IPS-11a (cell line): ENCODE measurements around the gene FLVCR2.

Experiments used
- H3K4me3 ChIP-seq: one replicate; pipeline ENCODE4 v1.5.1; 2013; ENCODE audit warnings: low read depth, low read length, control low read depth

The FLVCR2 gene

DNA sequence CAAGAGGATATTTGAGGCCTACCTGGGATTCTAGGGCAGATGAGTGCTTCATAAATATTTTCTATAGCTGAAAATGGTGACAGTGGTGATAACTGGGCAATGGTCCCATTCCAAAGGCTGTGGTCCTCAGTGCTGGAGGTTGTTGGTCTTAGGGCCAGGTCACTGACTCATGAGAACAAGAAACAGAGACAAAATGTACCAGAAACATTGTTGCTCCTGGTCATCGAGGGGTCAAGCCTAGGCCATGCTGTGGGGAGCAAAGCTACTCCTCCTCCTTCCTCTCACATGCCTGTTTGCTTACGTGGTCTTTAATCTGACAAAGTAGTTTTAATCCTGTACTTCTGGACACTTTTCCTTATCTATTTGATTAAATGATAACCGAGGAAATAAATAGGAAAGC is 48.4 kb downstream of the FLVCR2 start:
- H3K4me3 ChIP-seq: no peak overlapping the region

DNA sequence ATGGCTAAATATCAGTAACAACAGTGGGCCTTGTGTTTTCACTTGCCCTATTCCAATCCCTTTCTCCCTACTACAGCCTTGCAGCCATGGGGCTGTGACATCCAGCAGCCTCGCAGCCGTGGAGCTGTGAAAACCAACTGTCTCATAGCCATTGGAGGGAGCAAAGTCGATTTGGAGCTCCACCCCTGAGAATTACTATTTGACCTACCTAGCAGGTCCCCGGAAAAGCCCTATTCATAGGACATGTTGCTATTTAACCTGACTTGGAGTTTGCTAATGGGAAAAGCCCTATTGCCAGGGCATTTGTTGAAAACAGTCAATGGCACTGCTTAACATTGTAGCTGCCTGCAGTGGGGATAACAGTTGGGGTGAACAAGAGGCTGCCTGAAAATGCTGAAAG is 49.0 kb downstream of the FLVCR2 start:
- H3K4me3 ChIP-seq: no peak overlapping the region

DNA sequence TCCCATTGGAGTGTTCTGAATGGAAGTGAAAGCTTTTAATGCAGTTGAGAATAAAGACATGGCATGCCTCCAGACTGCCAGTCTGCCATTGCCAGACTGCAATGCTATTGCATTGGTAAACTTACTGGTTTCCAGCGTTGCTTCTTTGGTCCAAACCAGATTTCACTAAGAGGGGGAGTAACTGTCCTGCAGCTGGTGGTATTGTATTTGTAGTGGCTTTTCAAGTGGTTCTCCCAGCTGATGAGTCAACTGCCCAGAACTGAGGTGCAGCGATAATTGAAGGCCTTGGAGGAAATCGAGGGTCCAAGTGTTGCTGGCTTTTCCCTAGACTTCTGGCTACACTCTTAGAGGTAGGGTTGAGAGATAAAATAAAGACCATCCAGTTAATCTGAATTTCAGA is 50.4 kb downstream of the FLVCR2 start:
- H3K4me3 ChIP-seq: no peak overlapping the region

DNA sequence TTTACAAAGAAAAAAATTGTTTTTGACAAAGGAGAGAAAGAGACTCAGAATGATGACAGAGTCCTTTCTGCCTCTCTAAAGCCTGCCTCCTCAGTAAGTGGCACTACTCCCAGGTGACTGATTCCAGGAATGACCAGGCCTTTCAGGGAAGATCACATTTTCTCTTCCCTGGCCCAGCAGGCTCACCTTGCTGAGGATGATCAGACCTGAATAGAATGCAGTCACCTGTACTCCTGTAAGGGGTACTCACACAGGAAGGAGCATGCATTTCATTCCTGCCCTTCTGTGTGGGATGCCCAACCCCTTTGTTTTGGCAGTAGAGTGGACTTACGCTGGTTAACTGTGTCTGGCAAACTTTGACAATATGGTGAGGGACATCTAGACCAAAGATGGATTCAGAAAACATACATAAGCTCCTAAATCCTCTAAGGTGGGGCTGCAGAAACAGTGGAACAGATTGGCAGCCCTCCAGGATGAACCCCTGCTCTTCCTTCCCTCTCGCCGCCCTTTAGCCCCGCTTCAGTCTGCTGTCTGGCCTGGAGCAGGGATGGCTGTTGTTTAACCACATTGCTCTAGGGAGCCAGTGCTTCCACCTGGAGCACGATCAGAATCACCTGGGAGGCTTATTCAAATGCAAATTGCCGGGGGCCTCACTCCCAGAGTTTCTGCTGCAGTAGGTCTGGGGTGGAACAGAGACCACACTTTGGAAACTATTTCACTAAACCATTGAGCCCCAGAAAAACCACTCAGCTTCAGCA is 52.5 kb downstream of the FLVCR2 start:
- H3K4me3 ChIP-seq: no peak overlapping the region

DNA sequence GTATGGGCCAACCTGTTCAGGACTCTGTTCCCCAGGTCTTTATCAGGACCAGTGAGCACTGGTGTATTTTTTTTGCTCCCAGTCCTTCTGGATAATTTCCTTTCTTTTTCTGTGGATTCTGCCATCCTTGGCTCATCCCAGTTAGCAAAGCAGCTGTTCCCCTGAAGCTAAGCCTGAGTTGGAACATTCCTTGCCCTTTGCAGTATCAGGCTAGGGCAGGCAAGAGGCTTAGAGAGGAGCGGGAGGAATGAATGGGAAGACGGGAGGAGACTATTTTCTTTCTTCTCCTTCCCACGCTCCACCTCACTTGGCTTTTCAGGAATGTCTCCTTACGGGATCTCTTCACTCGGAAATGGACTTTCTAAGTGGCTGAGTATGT is 53.0 kb downstream of the FLVCR2 start:
- no peak overlapping the region for H3K4me3 ChIP-seq

DNA sequence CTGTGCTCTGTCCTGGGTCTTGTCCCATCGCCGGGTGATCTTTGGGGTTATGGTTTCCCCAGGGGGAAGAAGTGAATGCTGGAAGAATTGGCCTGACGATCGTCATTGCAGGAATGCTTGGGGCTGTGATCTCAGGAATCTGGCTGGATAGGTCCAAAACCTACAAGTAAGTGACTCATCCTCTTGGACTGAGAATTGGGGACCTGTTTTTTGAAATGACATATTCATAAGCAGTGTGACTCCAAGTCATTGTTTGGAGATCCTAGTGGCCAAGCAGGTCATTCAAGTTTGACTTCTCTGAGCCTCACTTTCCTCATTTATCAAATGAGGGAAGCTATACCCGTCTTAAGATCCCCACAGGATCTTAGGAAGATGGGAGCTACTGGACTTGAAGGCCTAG is 56.4 kb downstream of the FLVCR2 start:
- H3K4me3 ChIP-seq: no peak overlapping the region

DNA sequence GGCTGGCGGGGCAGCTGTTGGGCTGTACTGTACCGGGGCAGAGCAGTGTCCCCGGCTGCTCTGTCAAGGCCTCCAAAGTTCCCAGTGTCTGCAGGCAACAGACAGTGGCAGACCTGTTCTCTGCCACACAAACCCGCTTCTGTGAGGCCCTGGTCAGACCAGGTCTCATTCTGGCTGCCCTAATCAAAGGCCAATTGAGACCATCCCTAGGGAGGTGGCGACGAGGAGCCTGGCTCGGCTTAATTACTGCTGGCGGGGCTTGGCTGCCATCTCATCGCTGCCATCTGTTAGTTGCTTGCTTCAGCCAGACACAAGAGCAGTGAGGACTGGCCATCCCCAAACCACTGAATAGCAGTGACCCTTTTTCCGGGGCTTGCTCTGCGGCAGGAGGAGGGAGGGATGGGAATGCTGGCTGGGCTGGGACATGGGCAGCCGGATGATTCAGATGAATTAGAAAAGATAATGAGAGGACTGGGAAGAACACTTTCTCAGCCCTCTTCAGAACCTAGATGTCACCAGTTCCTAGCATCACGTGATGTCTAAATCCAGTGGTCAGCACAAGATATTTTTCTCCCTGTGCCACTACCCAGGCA is 57.8 kb downstream of the FLVCR2 start:
- H3K4me3 ChIP-seq: no peak overlapping the region

DNA sequence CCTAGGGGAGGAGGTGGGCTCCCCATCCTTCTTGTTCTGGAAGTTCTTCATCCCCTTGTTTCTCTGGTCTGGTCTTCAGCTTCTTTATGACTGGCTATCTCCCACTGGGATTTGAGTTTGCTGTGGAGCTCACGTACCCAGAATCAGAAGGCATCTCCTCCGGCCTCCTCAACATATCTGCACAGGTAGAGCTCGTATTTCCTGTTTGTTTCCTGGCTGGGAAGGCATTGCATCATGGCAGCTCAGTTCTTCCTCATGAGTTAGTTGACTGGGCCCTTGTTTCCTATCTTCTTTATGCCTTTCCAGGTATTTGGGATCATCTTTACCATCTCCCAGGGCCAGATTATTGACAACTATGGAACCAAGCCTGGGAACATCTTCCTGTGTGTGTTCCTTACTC is 62.5 kb downstream of the FLVCR2 start:
- H3K4me3 ChIP-seq: no peak overlapping the region

DNA sequence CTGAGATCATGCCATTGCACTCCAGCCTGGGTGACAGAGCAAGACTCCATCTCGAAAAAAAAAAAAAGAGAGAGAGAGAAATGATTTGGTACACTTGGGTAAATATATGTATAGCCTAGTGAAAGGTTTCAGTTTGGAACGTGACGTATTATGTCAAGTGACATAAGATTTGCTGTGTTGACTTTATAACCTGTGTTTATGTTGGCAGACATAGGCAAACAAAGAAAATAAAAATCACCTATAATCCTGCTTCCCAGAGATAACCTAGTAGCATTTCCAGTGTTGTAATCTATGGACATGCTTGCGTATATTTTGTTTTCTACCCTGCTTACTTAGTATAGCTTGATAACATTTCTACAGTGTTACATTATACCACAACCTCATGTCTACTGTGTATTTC is 65.6 kb downstream of the FLVCR2 start:
- no peak overlapping the region for H3K4me3 ChIP-seq

DNA sequence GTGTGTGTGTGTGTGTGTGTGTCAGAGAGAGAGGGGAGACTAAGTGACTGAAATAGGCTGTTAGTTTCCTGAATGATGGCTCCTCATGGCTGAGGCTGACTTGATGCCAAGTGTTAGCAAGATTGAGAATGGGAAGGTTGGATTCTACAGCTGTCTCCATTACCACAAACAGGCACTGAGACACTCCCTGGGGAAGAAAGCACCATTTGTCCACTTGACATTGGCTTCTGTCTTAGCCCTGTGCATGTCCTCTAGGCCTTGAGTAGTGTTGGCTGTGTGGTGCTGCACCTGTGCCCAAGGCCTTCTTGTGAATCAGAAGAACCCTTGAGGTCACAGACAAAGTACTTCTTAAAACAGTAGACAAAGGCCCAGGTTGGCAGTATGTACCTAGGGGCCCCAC is 66.6 kb downstream of the FLVCR2 start:
- no peak overlapping the region for H3K4me3 ChIP-seq

DNA sequence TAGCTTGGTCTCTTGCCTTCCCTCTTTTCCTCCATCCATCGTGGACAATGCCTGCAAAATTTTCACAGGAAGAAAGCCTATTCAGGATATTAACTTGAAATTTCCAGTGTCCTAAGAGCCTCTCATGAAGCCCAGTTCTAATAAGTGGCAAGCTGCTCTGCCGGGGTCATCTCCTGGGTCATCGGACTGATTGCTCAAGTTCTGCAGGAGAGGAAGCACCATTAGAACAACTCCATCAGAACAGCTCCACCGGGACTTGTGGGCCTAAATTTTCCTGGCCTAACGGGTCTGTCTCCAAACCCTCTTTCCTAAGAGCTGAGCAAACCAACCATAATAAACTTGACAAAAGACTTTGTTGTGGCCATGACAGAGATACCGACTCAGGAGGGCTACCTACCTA is 68.3 kb downstream of the FLVCR2 start:
- H3K4me3 ChIP-seq: no peak overlapping the region

DNA sequence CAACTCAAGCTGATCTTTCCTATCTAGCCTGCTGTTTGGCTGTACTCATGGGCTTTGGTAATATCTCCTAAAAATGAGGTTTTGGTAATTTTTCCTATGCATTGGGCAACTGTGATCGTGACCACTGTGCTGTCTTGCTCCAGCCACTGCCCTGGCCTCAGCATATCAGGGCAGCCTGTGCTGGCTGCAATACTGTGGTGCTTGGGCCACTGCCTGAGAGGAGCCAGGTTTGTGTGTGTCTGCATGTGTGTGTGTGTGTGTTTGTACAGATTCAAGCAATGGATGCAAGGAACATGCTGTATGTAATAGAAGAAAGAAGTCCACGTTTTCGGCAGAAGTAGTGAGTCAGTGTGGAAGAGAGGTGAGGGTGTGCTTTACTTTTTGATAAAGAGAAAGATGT is 69.2 kb downstream of the FLVCR2 start:
- no peak overlapping the region for H3K4me3 ChIP-seq

DNA sequence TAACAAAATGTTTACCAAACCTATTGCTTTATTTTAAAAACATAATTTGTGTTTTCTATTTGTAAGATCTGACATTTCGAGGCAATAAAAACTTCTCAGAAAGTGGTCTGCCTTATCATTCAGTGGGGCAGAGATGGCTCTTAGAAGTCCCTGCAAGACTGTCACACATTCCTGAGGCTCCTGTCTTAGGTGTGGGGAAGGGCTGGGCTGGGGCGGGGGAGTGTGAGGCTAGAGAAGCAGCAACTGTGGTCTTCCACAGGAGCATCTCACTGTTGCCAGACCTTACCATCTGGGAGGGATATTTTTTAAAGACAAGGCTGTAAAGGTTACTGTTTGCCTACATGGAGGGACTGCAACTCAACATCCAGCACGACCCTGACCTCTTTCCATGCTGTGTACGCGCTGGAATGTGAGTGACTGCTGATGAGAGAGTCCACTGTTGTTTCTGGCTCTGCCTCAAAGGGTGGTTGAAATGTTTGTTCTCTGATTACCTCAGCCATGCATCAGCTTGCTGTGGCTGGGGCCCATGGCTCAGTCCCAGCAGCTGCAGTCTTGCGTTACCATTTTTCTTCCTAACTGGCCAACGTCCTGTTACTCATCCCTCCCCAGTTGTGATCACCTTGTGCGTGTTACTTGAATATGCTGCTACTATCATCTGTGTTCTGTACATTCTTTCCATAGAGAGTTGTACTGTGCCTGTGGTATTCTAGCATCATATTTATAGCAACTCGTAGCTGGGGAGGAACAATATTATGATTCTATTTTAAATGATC is 69.8 kb downstream of the FLVCR2 start:
- H3K4me3 ChIP-seq: no peak overlapping the region

DNA sequence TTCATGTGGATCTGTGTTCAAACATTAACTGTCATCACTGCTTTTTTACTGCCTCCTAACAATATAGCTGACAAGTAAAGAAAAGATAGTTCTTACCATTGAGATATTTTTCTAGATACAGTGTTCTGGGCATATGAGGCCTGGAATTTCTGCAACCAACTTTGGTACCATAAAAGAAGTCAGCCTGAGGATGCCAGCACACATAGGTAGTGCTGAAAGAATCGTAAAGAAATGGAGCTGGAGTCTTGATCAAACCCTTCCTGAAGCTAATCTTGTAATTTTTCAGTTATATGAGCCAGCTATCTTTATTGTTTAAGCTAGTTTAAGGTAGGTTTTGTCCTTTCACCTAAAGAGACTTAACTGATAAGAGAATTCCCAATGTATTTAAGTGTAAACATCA is 70.9 kb downstream of the FLVCR2 start:
- no peak overlapping the region for H3K4me3 ChIP-seq

DNA sequence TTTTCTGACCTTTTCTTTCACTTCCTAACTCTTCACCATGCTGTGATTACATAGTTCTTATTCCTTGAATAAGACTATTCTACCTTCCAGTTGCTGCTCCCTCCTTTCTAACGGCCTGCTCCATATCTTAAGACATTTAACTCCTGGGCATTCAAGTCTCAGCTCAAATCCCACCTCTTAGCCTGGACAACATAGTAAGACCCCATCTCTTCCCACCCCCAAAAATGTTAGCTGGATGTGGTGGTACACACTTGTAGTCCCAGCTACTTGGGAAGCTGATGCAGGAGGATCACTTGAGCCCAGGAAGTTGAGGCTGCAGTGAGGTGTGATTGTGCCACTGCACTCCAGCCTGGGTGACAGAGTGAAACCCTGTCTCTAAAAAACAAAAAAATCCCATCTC is 71.4 kb downstream of the FLVCR2 start:
- no peak overlapping the region for H3K4me3 ChIP-seq

DNA sequence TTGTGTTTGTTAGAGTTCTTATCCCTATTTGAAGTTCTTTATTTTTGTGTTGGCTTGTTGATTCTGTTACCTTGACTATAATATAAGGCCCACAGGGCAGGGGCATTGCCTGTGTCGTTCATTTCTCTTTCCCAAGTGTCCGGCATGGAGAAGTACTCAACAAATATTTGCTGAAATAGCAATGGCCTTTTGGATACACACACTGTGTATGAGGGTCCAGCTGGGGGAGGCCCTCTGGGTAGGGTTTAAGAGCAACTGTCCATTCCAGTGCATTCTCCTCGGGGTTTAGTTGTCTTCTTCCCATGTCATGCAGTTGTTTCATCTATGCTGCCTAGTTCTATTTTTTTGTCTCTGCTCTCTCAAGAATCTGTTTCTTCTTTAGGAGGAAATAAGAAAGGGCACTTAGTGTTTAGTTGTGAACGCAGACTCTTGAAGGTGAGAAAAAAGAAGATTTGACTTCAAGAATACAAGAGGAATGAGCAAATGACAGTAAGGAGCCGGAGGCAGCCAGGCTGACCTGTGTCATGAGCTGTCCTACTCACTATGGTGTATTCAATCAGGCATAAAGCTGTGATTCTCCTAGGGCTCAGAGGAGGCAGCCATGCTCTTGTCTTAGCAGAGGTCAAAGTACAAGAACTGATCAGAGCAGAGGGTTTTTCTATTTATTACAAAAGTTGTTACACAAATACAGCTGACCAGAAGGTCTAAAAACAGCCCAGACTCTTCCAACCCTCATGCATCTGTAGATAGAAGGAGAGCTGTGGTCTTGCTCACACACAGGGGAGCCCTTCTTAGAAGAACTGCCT is 72.0 kb downstream of the FLVCR2 start:
- no peak overlapping the region for H3K4me3 ChIP-seq

DNA sequence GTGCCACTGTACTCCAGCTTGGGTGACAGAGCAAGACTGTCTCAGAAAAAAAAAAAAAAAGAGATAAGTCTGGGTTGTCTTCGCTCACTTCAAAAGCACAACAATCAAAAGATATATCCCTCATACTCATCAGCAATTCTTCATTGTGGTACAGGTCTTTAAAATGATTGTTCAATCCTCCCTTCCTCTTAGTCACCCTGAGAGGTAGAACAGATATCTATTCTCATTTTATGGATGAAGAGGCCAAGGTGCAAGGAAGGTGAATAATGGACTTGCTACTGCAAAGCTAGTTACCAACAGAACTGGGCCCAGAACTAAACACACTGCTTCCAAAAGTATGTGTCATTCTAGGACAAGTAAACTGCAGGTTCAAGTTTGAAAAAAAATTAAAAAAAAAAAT is 75.1 kb downstream of the FLVCR2 start:
- H3K4me3 ChIP-seq: no peak overlapping the region

DNA sequence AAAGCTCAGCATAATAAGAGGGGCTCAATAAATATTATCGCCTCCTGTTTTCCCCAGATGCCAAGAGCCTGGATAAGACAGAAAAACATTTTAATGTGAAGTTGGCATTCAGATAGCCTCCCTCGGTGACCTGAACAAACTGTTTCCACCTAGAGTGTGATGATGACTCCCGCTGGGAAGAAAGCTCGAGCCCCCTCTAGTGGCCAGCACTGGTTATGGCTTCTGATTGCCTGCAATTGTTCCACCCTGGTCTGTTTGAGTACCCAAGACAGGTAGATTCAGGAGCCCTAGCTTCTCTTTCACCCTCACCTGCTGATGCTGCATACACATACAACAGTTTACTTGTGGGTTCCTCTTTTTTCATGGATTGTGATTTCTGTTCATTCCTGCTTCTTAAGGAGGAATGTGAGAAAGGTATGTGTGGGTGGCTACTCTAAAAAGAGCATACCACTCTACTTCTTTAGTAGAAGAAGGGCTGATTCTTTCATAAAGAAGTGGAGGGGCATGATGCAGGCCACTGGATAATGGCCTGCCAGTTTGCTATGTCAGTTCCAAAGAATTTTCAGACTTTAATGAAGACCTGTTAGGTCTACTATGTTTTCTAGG is 75.8 kb downstream of the FLVCR2 start:
- H3K4me3 ChIP-seq: no peak overlapping the region

DNA sequence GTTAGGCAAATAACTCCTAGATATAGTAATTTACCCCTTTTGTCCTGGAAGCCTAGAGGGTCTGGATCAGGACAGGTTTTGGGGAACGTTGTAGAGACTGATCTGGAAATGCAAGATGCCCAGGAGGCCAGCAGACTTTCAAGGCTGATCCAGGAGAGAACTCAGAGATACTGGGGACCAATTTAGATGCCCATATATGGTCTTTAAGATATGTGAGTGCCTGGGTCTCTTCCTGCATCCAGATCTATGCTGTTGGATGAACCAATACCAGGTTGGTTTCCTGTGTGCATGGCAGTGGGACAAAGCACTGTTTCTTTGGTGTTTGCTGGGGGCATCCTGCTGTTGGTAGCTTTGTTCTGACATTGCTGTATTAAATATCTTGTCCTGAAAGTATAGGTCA is 76.8 kb downstream of the FLVCR2 start:
- H3K4me3 ChIP-seq: no peak overlapping the region

DNA sequence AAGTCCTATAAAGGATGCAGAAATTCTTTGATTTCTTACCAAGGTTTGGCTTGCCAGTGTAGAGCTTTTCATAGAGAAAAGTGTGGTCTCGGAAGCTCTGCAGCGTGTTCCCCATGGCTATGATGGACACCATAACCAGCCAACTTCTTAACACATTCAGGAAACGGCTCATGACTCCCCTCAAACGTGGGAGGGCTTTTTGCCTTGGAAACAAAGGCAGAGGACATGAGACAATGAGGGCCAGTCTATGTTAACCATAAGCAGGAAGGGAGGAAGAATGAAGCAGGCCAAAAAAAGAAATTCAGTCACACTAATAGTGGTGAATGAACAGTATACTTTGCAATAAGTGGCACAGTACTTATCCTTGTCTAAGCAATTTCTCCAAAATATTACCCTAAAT is 78.9 kb downstream of the FLVCR2 start:
- no peak overlapping the region for H3K4me3 ChIP-seq

DNA sequence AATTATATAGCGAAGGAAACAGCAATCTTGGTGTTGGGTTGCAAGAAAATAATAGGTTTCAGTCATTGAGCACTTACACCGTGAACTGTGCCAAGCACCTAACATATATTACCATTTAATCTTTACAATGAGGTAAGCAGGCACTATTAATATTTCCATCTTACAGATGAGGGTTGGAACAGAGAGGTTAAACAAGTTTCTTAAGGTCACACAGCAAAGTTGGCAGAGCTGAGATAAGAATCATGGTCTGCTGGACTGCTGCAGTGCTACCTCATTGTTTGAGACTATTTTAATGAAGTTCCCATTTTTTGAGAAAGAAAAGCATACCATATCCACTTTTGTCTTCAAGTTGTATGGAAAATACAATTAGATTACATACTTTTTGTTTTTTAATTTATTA is 80.5 kb downstream of the FLVCR2 start:
- no peak overlapping the region for H3K4me3 ChIP-seq
